Muscle layer of colon (tissue), 2 donors: ENCODE data around the gene CHEK2.
"Not testable (repeated sequence)": the region's sequence is repeated elsewhere in the genome, so short reads cannot be mapped to it uniquely, and the experiment has no call there.

ENCODE experiments used
- H3K27ac ChIP-seq: one replicate; pipeline ENCODE4 v1.7.0; 2013; ENCODE audit warnings: low read depth, mild to moderate bottlenecking, low read length, moderate library complexity
- H3K27me3 ChIP-seq, 2 donors: one replicate each; pipeline ENCODE4 v1.7.0; 2013; ENCODE audit warnings: low read length in 2 of 2, mild to moderate bottlenecking in 2 of 2; ENCODE audit not compliant: insufficient read depth in 2 of 2, control insufficient read depth in 1 of 2
- H3K36me3 ChIP-seq: one replicate; pipeline ENCODE4 v1.7.0; 2013; ENCODE audit warnings: mild to moderate bottlenecking, low read length; ENCODE audit not compliant: insufficient read depth
- H3K4me1 ChIP-seq: one replicate; pipeline ENCODE4 v1.7.0; 2013; ENCODE audit warnings: mild to moderate bottlenecking, low read length; ENCODE audit not compliant: insufficient read depth
- H3K4me3 ChIP-seq, 2 donors: one replicate each; pipeline ENCODE4 v1.7.0; 2013; ENCODE audit warnings: low read length in 2 of 2, low read depth in 1 of 2, mild to moderate bottlenecking in 1 of 2, moderate library complexity in 1 of 2
- H3K9ac ChIP-seq: one replicate; pipeline ENCODE4 v1.7.0; 2013; ENCODE audit warnings: low read length
- H3K9me3 ChIP-seq: one replicate; pipeline ENCODE4 v1.7.0; 2013; ENCODE audit warnings: mild to moderate bottlenecking, low read length
- donor health status: abdominal sarcoma.
- donor health status: Adenocarcinoma of cecum.

The CHEK2 gene

GRCh38 chr22:28738876-28739275 is 2.7 kb downstream of the CHEK2 start:
- H3K9ac ChIP-seq, H3K36me3 ChIP-seq, H3K4me3 ChIP-seq, H3K27ac ChIP-seq, H3K27me3 ChIP-seq, H3K9me3 ChIP-seq: not testable (repeated sequence)
- peaks cover 16% of the 10 kb centered on the region for H3K4me1 ChIP-seq

DNA sequence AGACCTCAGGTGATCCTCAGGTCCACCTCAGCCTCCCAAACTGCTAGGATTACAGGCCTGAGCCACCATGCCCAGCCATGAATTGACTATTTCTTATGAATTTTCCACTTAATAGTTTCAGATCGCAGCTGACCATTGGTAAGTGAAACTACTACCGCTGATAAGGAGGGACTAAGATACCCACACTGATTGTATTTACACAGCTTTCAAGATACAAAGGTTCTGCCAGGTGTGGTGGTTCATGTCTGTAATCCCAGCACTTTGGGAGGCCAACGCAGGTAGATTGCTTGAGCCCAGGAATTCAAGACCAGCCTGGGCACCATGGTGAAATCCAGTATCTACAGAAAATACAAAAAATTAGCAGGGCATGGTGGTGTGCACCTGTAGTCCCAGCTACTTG is 3.9 kb downstream of the CHEK2 start:
- no peaks in the 10 kb centered on the region for H3K27me3 ChIP-seq
- no peaks in the 10 kb centered on the region for H3K9me3 ChIP-seq
- H3K4me1 ChIP-seq: peaks cover 8% of the 10 kb centered on the region
- H3K27ac ChIP-seq: no peak overlapping the region
- H3K9ac ChIP-seq: no peak overlapping the region
- H3K36me3 ChIP-seq: no peaks in the 10 kb centered on the region
- H3K4me3 ChIP-seq: no peak overlapping the region

DNA sequence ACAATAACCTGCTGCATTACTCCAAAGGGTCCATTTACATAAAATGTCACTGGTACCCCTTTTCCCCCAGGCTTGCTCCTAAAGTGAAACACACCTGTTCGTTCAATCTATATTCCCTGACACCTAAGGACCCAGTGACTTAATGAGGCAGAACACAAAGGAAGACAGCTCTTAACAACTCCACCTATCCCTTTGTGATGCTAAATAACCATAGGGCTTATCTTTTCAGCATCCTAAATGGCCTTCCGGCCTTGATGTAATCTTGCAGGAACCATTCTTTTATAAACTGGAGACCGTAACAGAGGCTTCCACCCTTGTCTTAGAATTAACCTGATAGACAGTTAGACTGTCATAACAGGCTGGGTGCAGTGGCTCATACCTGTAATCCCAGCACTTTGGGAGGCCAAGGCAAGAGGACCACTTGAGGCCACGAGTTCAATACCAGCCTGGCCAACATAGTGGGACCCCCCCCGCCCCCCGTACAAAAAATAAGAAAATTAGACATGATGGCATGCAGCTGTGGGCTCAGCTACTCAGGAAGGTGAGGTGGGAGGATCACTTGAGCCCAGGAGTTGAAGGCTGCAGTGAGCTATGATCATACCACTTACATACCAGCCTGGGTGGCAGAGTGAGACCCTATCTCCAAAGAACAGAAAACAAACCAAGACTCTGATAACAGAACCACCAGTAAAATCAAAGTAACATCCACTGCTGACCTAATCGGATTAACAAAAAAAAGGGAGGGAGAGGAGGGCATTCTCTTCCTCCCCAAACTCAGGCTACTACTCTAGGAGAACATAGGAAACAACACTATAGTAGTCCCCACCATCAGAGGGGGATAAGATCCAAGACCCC is 5.1 kb downstream of the CHEK2 start:
- H3K36me3 ChIP-seq: no peaks in the 10 kb centered on the region
- H3K27ac ChIP-seq: no peak overlapping the region
- H3K9ac ChIP-seq: no peak overlapping the region
- H3K4me3 ChIP-seq: no peak overlapping the region
- peaks cover 4% of the 10 kb centered on the region for H3K4me1 ChIP-seq
- no peaks in the 10 kb centered on the region for H3K27me3 ChIP-seq
- H3K9me3 ChIP-seq: no peaks in the 10 kb centered on the region

GRCh38 chr22:28734393-28734792 is 7.2 kb downstream of the CHEK2 start:
- H3K9me3 ChIP-seq: no peaks in the 10 kb centered on the region
- no peaks in the 10 kb centered on the region for H3K27me3 ChIP-seq
- H3K4me1 ChIP-seq: no peaks in the 10 kb centered on the region
- no peaks in the 10 kb centered on the region for H3K36me3 ChIP-seq
- no peak overlapping the region for H3K4me3 ChIP-seq
- H3K9ac ChIP-seq: no peak overlapping the region
- H3K27ac ChIP-seq: no peak overlapping the region

DNA sequence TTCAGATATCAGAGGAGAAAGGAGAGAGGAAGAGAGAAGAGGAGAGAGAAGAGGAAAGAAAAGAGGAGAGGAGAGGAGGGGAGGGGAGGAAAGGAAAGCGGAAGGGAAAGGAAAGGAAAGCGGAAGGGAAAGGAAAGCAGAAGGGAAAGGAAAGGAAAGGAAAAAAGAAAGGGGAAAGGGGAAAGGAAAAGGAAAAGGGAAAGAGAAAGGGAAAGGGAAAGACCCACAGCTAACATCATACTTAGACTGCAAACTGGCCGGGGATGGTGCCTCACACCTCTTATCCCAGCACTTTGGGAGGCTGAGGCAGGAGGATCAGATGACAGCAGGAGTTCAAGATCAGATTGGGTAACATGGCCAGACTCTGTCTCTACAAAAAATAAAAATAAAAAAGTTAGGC is 11.4 kb downstream of the CHEK2 start:
- Histone ChIP-seq H3K27ac (no peak overlapping the region), H3K4me1 (no peaks in the 10 kb centered on the region), H3K9me3 (no peaks in the 10 kb centered on the region), H3K36me3 (no peaks in the 10 kb centered on the region), H3K9ac (no peak overlapping the region), H3K27me3 (no peaks in the 10 kb centered on the region), H3K4me3 (no peak overlapping the region)

GRCh38 chr22:28728621-28729313 is 12.9 kb downstream of the CHEK2 start:
- Histone ChIP-seq H3K27me3 (no peaks in the 10 kb centered on the region), H3K9ac (no peak overlapping the region), H3K4me1 (no peaks in the 10 kb centered on the region), H3K27ac (no peak overlapping the region), H3K4me3 (no peak overlapping the region), H3K9me3 (no peaks in the 10 kb centered on the region), H3K36me3 (no peaks in the 10 kb centered on the region)

DNA sequence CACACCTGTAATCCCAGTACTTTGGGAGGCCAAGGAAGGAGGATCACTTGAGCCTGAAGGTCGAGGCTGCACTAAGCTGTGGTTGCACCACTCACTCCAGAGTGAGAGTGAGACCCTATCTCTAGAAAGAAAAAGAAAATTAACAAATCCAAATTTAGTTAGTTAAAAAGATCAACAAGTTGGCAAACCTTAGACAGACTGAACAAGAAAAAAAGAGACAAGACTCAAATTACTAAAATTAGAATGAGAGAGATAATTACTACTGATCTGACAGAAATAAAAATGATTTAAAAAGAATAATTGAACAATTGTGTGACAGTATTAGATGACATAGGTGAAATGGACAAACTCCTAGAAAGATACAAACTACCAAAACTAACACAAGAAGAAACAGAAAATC is 13.6 kb downstream of the CHEK2 start:
- no peaks in the 10 kb centered on the region for H3K36me3 ChIP-seq
- H3K4me3 ChIP-seq: no peak overlapping the region
- H3K9ac ChIP-seq: no peak overlapping the region
- no peak overlapping the region for H3K27ac ChIP-seq
- H3K9me3 ChIP-seq: no peaks in the 10 kb centered on the region
- no peaks in the 10 kb centered on the region for H3K27me3 ChIP-seq
- no peaks in the 10 kb centered on the region for H3K4me1 ChIP-seq

- H3K4me3 ChIP-seq: no peak overlapping the region
- no peaks in the 10 kb centered on the region for H3K36me3 ChIP-seq
- H3K9ac ChIP-seq: no peak overlapping the region
- H3K4me1 ChIP-seq: no peaks in the 10 kb centered on the region
- no peak overlapping the region for H3K27ac ChIP-seq
- no peaks in the 10 kb centered on the region for H3K9me3 ChIP-seq
- no peaks in the 10 kb centered on the region for H3K27me3 ChIP-seq
These were observed 23.6 kb downstream of the CHEK2 start for GRCh38 chr22:28718044-28718443.

GRCh38 chr22:28716686-28717085 is 24.9 kb downstream of the CHEK2 start:
- Histone ChIP-seq H3K9me3 (no peaks in the 10 kb centered on the region), H3K27me3 (no peaks in the 10 kb centered on the region), H3K4me3 (no peak overlapping the region), H3K4me1 (no peaks in the 10 kb centered on the region), H3K9ac (no peak overlapping the region), H3K36me3 (no peaks in the 10 kb centered on the region), H3K27ac (no peak overlapping the region)

GRCh38 chr22:28715611-28716010 is 26.0 kb downstream of the CHEK2 start:
- no peaks in the 10 kb centered on the region for H3K27me3 ChIP-seq
- H3K9me3 ChIP-seq: no peaks in the 10 kb centered on the region
- H3K27ac ChIP-seq: no peak overlapping the region
- peaks cover 4% of the 10 kb centered on the region for H3K4me1 ChIP-seq
- H3K9ac ChIP-seq: no peak overlapping the region
- no peak overlapping the region for H3K4me3 ChIP-seq
- H3K36me3 ChIP-seq: no peaks in the 10 kb centered on the region

DNA sequence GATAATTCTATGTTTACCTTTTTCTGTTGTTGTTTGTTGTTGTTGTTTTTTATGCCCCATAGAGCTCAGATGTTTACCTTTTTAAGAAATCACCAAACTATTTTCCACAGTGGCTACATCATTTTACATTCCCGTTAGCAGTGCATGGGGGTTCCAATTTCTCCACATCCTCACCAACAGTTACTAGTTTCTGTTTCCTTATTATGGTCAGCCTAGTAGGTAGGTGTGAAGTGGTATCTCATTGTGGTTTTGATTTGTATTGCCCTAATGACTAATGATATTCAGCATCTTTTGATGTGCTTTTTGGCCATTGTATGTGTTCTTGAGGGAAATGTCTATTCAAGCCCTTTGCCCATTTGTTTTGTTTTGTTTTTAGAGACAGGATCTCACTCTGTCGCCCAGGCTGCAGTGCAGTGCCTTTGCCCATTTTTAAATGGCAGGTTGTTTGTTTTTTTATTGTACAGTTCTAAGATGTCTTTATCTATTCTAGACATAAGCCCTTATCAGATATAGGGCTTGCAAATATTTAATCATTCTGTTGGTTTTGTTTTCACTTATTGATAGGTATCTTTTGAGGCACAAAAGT is 27.5 kb downstream of the CHEK2 start:
- H3K9me3 ChIP-seq: no peaks in the 10 kb centered on the region
- H3K4me3 ChIP-seq: no peak overlapping the region
- peaks cover 4% of the 10 kb centered on the region for H3K4me1 ChIP-seq
- no peak overlapping the region for H3K9ac ChIP-seq
- no peaks in the 10 kb centered on the region for H3K36me3 ChIP-seq
- no peaks in the 10 kb centered on the region for H3K27me3 ChIP-seq
- no peak overlapping the region for H3K27ac ChIP-seq
